Upper lobe of left lung (tissue), 6 donors: ENCODE measurements around the gene TC2N. TPM values are rescaled to one million over a fixed set of nuclear protein-coding genes. Genes with fewer than 3 reads are reported as not detected.

Experiments
- ATAC-seq, 2 donors: fragments of 200-7000 bp; cut with Tn5 transposase; one replicate each; pipeline ENCODE4 v1.9.1; 2022; ENCODE audit warnings: mild to moderate bottlenecking in 2 of 2, moderate library complexity in 2 of 2; ENCODE audit not compliant: low FRiP score in 2 of 2
- DNase-seq, 2 donors: peaks; one replicate each; pipeline ENCODE4 v3.0.0-alpha.2; 2019 to 2020
- H3K27ac ChIP-seq, 4 donors: fragments of 200-600 bp; sonication (generic); one replicate each; pipeline ENCODE4 v1.5.1; 2016 to 2019
- H3K27me3 ChIP-seq, 4 donors: fragments of 200-600 bp; sonication (generic); one replicate each; pipeline ENCODE4 v1.5.1; 2017 to 2019
- H3K36me3 ChIP-seq, 4 donors: fragments of 200-600 bp; sonication (generic); one replicate each; pipeline ENCODE4 v1.5.1; 2016 to 2019
- H3K4me1 ChIP-seq, 4 donors: fragments of 200-600 bp; sonication (generic); one replicate each; pipeline ENCODE4 v1.5.1; 2018 to 2019
- H3K4me3 ChIP-seq, 4 donors: fragments of 200-600 bp; sonication (generic); one replicate each; pipeline ENCODE4 v1.5.1; 2017 to 2019; ENCODE audit warnings: mild to moderate bottlenecking in 2 of 4, moderate library complexity in 1 of 4
- H3K9me3 ChIP-seq, 4 donors: fragments of 200-600 bp; sonication (generic); one replicate each; pipeline ENCODE4 v1.5.1; 2018 to 2019
- CTCF ChIP-seq, 6 experiments: fragments of 450-650 bp in 4 of 6; fragments of 200-600 bp in 2 of 6; sonication (generic) in 2 of 6; IDR thresholded peaks; one replicate each; pipeline ENCODE4 v1.5.1; 2016 to 2019; ENCODE audit warnings: antibody characterized with exemption in 6 of 6
- EP300 ChIP-seq, 4 donors: sonication (generic); formaldehyde crosslinking; IDR thresholded peaks; one replicate each; pipeline ENCODE4 v1.5.1; 2017; ENCODE audit warnings: antibody characterized with exemption in 4 of 4, control low read depth in 2 of 4
- POLR2A ChIP-seq, 4 donors: fragments of 450-650 bp; IDR thresholded peaks; one replicate each; pipeline ENCODE4 v1.5.1; 2016 to 2017; ENCODE audit warnings: antibody characterized with exemption in 4 of 4, mild to moderate bottlenecking in 2 of 4
- POLR2AphosphoS5 ChIP-seq, 2 donors: sonication (generic); formaldehyde crosslinking; IDR thresholded peaks; one replicate each; pipeline ENCODE4 v1.5.1; 2017; ENCODE audit warnings: antibody characterized with exemption in 2 of 2
- WGBS, 2 donors: methylation state at CpG; one replicate each; pipeline ENCODE4 v1.1.5; 2017 to 2018; 5-methylcytosine and 5-hydroxymethylcytosine counted together
- total RNA-seq, 6 donors: library from RNA; depleted of rRNA in 4 of 6; stranded (reverse); fragments of >200 nt in 4 of 6; gene quantifications; one replicate each; pipeline versions ENCODE4 v1.1.0 to v1.2.1, GENCODE V29; 2016 to 2021
- donor health status: DM: no; HTN: no; CAD: no; lungs with moderate emphysema.
- donor health status: DM: no; HTN: yes; CAD: no; lungs with severe emphysema.

TC2N gene
- total RNA-seq, 6 donors from 2014 or later: 21.0 to 121 (median 49.6) TPM

GRCh38 chr14:91854327-91854934 is 12.9 kb downstream of the TC2N start:
- H3K27me3 ChIP-seq: no peaks in the 10 kb centered on the region
- DNase-seq (no peak), ATAC-seq (no peak)
- no peaks in the 10 kb centered on the region for H3K9me3 ChIP-seq
- no peak for TF ChIP-seq EP300 (IDR thresholded peaks at IDR 0.05)
- TF ChIP-seq POLR2AphosphoS5 (IDR thresholded peaks at IDR 0.05): no peak
- no peak for TF ChIP-seq CTCF (IDR thresholded peaks at IDR 0.05)
- TF ChIP-seq POLR2A (IDR thresholded peaks at IDR 0.05): no peak
- H3K4me1 ChIP-seq: peaks cover 0 to 17% (median 4%) of the 10 kb centered on the region in 4 donors
- peak overlapping the region in 1 of 4 donors; percentile 1 for H3K27ac ChIP-seq
- no peak overlapping the region for H3K4me3 ChIP-seq
- WGBS, 2 donors: 61 to 76% methylated on average over 2 of the region's 2 CpGs
- no peaks in the 10 kb centered on the region for H3K36me3 ChIP-seq

- no peaks in the 10 kb centered on the region for H3K9me3 ChIP-seq
- ATAC-seq (no peak), DNase-seq (no peak)
- no peak overlapping the region for H3K27ac ChIP-seq
- H3K36me3 ChIP-seq: no peaks in the 10 kb centered on the region
- peaks cover 0 to 9% (median 0%) of the 10 kb centered on the region in 4 donors for H3K4me1 ChIP-seq
- no peak overlapping the region for H3K4me3 ChIP-seq
- TF ChIP-seq EP300 (IDR thresholded peaks at IDR 0.05) (no peak), POLR2AphosphoS5 (IDR thresholded peaks at IDR 0.05) (no peak), POLR2A (IDR thresholded peaks at IDR 0.05) (no peak), CTCF (IDR thresholded peaks at IDR 0.05) (no peak)
- 35 to 48% methylated on average over 1 of the region's 1 CpG for WGBS, 2 donors
- no peaks in the 10 kb centered on the region for H3K27me3 ChIP-seq
Observed at GRCh38 chr14:91851563-91851962, 15.8 kb downstream of the TC2N start.

GRCh38 chr14:91848504-91849001 is 18.8 kb downstream of the TC2N start:
- 76 to 83% methylated on average over 4 of the region's 4 CpGs for WGBS, 2 donors
- peak in 1 of 2 donors; percentile 60 for ATAC-seq
- H3K4me3 ChIP-seq: no peak overlapping the region

GRCh38 chr14:91847693-91848092 is 19.6 kb downstream of the TC2N start:
- H3K4me3 ChIP-seq: no peak overlapping the region
- no peak for DNase-seq
- 63 to 80% methylated on average over 1 of the region's 1 CpG for whole genome bisulfite sequencing, 2 donors

More at GRCh38 chr14:91848504-91849001, 18.8 kb downstream of the TC2N start:
- no peak for DNase-seq
- no peak overlapping the region for H3K27ac ChIP-seq
- H3K9me3 ChIP-seq: no peaks in the 10 kb centered on the region
- no peaks in the 10 kb centered on the region for H3K4me1 ChIP-seq
- no peaks in the 10 kb centered on the region for H3K27me3 ChIP-seq
- TF ChIP-seq EP300 (IDR thresholded peaks at IDR 0.05) (no peak), CTCF (IDR thresholded peaks at IDR 0.05) (no peak), POLR2A (IDR thresholded peaks at IDR 0.05) (no peak), POLR2AphosphoS5 (IDR thresholded peaks at IDR 0.05) (no peak)
- H3K36me3 ChIP-seq: no peaks in the 10 kb centered on the region

More at GRCh38 chr14:91847693-91848092, 19.6 kb downstream of the TC2N start:
- Histone ChIP-seq H3K4me1 (no peaks in the 10 kb centered on the region), H3K27ac (no peak overlapping the region), H3K9me3 (no peaks in the 10 kb centered on the region), H3K27me3 (no peaks in the 10 kb centered on the region), H3K36me3 (no peaks in the 10 kb centered on the region)
- ATAC-seq: no peak
- TF ChIP-seq CTCF (IDR thresholded peaks at IDR 0.05) (no peak), EP300 (IDR thresholded peaks at IDR 0.05) (no peak), POLR2A (IDR thresholded peaks at IDR 0.05) (no peak), POLR2AphosphoS5 (IDR thresholded peaks at IDR 0.05) (no peak)
